H9 (cell line): ENCODE measurements around the gene SEMA5A. TPM values are rescaled to one million over a fixed set of nuclear protein-coding genes. Genes with fewer than 3 reads are reported as not detected.

Experiments
- DNase-seq: peaks from one replicate; pipeline ENCODE4 v3.0.0-alpha.2; 2017
- H2AFZ ChIP-seq: one replicate; pipeline ENCODE4 v1.6.1; 2013; ENCODE audit warnings: mild to moderate bottlenecking, low read length, control low read depth, moderate library complexity
- H2AK5ac ChIP-seq: 2 replicates; pipeline ENCODE4 v1.6.1; 2013; ENCODE audit warnings: low read length, control low read depth, mixed read lengths; ENCODE audit not compliant: insufficient read length
- H2BK120ac ChIP-seq: one replicate; pipeline ENCODE4 v1.6.1; 2013; ENCODE audit warnings: low read depth, mild to moderate bottlenecking, low read length, control low read depth, inconsistent platforms; ENCODE audit not compliant: poor library complexity, severe bottlenecking
- H2BK12ac ChIP-seq: 2 replicates; pipeline ENCODE4 v1.6.1; 2013; ENCODE audit warnings: low read length, control low read depth, mixed read lengths, low read depth; ENCODE audit not compliant: insufficient read length
- H2BK15ac ChIP-seq: 2 replicates; pipeline ENCODE4 v1.6.1; 2013; ENCODE audit warnings: low read depth, low read length, control low read depth
- H2BK20ac ChIP-seq: one replicate; pipeline ENCODE4 v1.6.1; 2013; ENCODE audit warnings: low read depth, mild to moderate bottlenecking, low read length, control low read depth, inconsistent platforms; ENCODE audit not compliant: poor library complexity, severe bottlenecking
- H2BK5ac ChIP-seq: 2 replicates; pipeline ENCODE4 v1.6.1; 2013; ENCODE audit warnings: low read length, control low read depth, mixed read lengths; ENCODE audit not compliant: insufficient read length
- H3K14ac ChIP-seq: 2 replicates; pipeline ENCODE4 v1.6.1; 2013; ENCODE audit warnings: low read length, control low read depth; ENCODE audit not compliant: insufficient read depth
- H3K18ac ChIP-seq: 2 replicates; pipeline ENCODE4 v1.6.1; 2013; ENCODE audit warnings: low read depth, mild to moderate bottlenecking, mixed read lengths, low read length, control low read depth; ENCODE audit not compliant: insufficient read length
- H3K23ac ChIP-seq: 2 replicates; pipeline ENCODE4 v1.6.1; 2013; ENCODE audit warnings: low read length, control low read depth, mixed read lengths, low read depth; ENCODE audit not compliant: insufficient read length
- H3K23me2 ChIP-seq: 2 replicates; pipeline ENCODE4 v1.6.1; 2013; ENCODE audit warnings: low read depth, mild to moderate bottlenecking, mixed read lengths, low read length, control low read depth; ENCODE audit not compliant: insufficient read length, poor library complexity, severe bottlenecking
- H3K27ac ChIP-seq: 2 replicates; pipeline ENCODE4 v1.5.1; 2013; ENCODE audit warnings: low read length, control low read depth, mixed read lengths, low read depth; ENCODE audit not compliant: insufficient read length
- H3K27me3 ChIP-seq: 2 replicates; pipeline ENCODE4 v1.6.1; 2013; ENCODE audit warnings: low read length, control low read depth, inconsistent platforms; ENCODE audit not compliant: insufficient read depth
- H3K4ac ChIP-seq: 2 replicates; pipeline ENCODE4 v1.6.1; 2013; ENCODE audit warnings: low read depth, mild to moderate bottlenecking, control low read depth, inconsistent platforms, low read length, moderate library complexity
- H3K4me1 ChIP-seq: 2 replicates; pipeline ENCODE4 v1.6.1; 2013; ENCODE audit warnings: low read length, control low read depth, inconsistent platforms; ENCODE audit not compliant: insufficient read depth
- H3K4me2 ChIP-seq: 2 replicates; pipeline ENCODE4 v1.6.1; 2013; ENCODE audit warnings: low read length, control low read depth, mixed read lengths; ENCODE audit not compliant: insufficient read length, insufficient read depth
- H3K56ac ChIP-seq: 2 replicates; pipeline ENCODE4 v1.6.1; 2013; ENCODE audit warnings: low read depth, mild to moderate bottlenecking, mixed read lengths, low read length, control low read depth; ENCODE audit not compliant: insufficient read length
- H3K79me1 ChIP-seq: 2 replicates; pipeline ENCODE4 v1.6.1; 2013; ENCODE audit warnings: low read depth, mild to moderate bottlenecking, moderate library complexity, low read length, control low read depth, inconsistent platforms; ENCODE audit not compliant: insufficient read depth, poor library complexity, severe bottlenecking
- H3K79me2 ChIP-seq: 2 replicates; pipeline ENCODE4 v1.6.1; 2013; ENCODE audit warnings: low read length, control low read depth, inconsistent platforms; ENCODE audit not compliant: insufficient read depth
- H3K9ac ChIP-seq: 2 replicates; pipeline ENCODE4 v1.6.1; 2013; ENCODE audit warnings: low read length, control low read depth, mixed read lengths; ENCODE audit not compliant: insufficient read length; ENCODE audit errors: extremely low read depth
- H3K9me3 ChIP-seq: one replicate; pipeline ENCODE4 v1.6.1; 2013; ENCODE audit warnings: low read depth, low read length, inconsistent platforms; ENCODE audit not compliant: control insufficient read depth
- H3T11ph ChIP-seq: one replicate; pipeline ENCODE4 v1.6.1; 2013; ENCODE audit warnings: mild to moderate bottlenecking, low read length, control low read depth, inconsistent platforms
- H4K20me1 ChIP-seq: one replicate; pipeline ENCODE4 v1.6.1; 2013; ENCODE audit not compliant: control insufficient read depth, insufficient read length, insufficient read depth
- H4K5ac ChIP-seq: 2 replicates; pipeline ENCODE4 v1.6.1; 2013; ENCODE audit warnings: low read depth, mild to moderate bottlenecking, mixed read lengths, low read length, control low read depth; ENCODE audit not compliant: insufficient read length
- H4K8ac ChIP-seq: replicated peaks from 2 replicates; pipeline ENCODE4 v1.6.1; 2013; ENCODE audit warnings: low read length, control low read depth, mixed read lengths, low read depth; ENCODE audit not compliant: insufficient read length
- H4K91ac ChIP-seq: 2 replicates; pipeline ENCODE4 v1.6.1; 2013; ENCODE audit warnings: low read depth, mild to moderate bottlenecking, moderate library complexity, mixed read lengths, low read length, control low read depth; ENCODE audit not compliant: insufficient read length
- H3K27ac Mint-ChIP-seq, 3 experiments: 2 replicates in 2 of 3; 3 replicates in 1 of 3; pipeline ENCODE4 v1.8.0; 2020 to 2021; ENCODE audit warnings: mixed read lengths in 3 of 3, mild to moderate bottlenecking in 1 of 3, moderate library complexity in 1 of 3
- H3K27me3 Mint-ChIP-seq: 2 replicates; pipeline ENCODE4 v1.8.0; 2021; ENCODE audit warnings: low read depth, mild to moderate bottlenecking, moderate library complexity, mixed read lengths
- H3K36me3 Mint-ChIP-seq, 3 experiments: 2 replicates in 2 of 3; 3 replicates in 1 of 3; pipeline ENCODE4 v1.8.0; 2020 to 2021; ENCODE audit warnings: low read depth in 3 of 3, mixed read lengths in 3 of 3; ENCODE audit not compliant: insufficient read depth in 1 of 3
- H3K4me1 Mint-ChIP-seq, 2 experiments: 2 replicates each; pipeline ENCODE4 v1.8.0; 2020; ENCODE audit warnings: mixed read lengths in 2 of 2
- H3K4me3 Mint-ChIP-seq, 2 experiments: 2 replicates in 1 of 2; 3 replicates in 1 of 2; pipeline ENCODE4 v1.8.0; 2020 to 2021; ENCODE audit warnings: mild to moderate bottlenecking in 2 of 2, mixed read lengths in 2 of 2, moderate library complexity in 1 of 2
- H3K9me3 Mint-ChIP-seq, 2 experiments: 2 replicates in 1 of 2; 3 replicates in 1 of 2; pipeline ENCODE4 v1.8.0; 2020; ENCODE audit warnings: mild to moderate bottlenecking in 2 of 2, mixed read lengths in 2 of 2, moderate library complexity in 1 of 2
- WGBS: extraction: QIAGEN DNeasy Blood & Tissue Kit; methylation state at CpG from one replicate; pipeline ENCODE4 v1.1.7; 2013; ENCODE audit warnings: missing lambda C conversion rate, low lambda C conversion rate, mixed read lengths; ENCODE audit not compliant: insufficient read length; ENCODE audit errors: extremely low coverage; 5-methylcytosine and 5-hydroxymethylcytosine counted together
- total RNA-seq: library from RNA; stranded (reverse); gene quantifications from 2 replicates; pipeline ENCODE4 v1.2.1, GENCODE V29; 2021
- TF ChIP-seq, protein P1 (sequence below): fragments of 200-600 bp; sonication (generic); conservative IDR thresholded peaks from 3 replicates; pipeline ENCODE4 v1.8.0; 2021; ENCODE audit warnings: antibody characterized with exemption, mild to moderate bottlenecking

SEMA5A gene
- total RNA-seq, 1 experiment from 2014 or later: 4.3 TPM

DNA sequence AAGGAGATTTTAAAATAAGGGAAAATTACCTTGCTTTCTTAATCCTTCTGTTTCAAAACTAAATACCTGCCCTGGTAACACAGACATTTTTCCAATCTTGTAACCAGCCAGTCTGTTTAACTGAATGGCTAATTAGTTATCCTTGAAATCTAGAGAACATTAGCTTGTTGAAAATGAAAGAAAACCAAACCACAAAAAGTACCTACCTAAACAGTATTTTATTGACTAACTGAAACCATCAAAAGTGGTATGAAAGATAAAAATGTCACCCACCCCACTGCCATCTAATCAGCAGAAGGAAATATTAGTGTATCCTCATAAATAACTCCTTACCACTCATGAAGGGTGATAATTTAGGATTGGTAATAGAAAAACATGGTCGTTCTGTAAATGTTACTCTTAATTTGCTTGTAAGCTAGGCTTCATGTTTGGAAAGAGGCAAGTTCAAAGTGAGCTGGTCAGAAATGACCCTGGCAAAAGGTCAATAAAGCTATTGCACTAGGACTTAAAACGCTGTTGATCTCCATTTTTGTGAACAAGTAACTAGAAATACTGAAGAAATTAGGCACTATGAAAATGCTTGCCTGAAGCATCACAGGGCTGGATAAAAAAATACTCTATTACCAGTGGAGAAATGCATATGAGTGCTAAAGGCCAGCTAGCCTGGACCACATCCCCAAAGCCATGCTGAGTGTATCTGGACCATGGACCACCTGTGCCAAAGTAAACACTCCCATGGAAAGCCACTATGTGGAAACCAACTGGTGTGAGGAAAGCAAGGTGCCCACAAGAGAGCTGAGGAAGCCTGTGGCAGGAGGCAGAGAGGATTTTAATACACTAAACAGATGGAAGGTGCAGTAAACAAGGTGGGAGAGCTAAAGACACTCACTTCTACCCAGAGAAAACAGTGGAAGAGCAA is 8.4 kb downstream of the SEMA5A start:
- H3K9me3 ChIP-seq: no peaks in the 10 kb centered on the region
- no peak overlapping the region for H3K27ac ChIP-seq
- H2BK20ac ChIP-seq: no peak overlapping the region
- no peak overlapping the region for H2BK15ac ChIP-seq
- no peaks in the 10 kb centered on the region for H3K79me1 ChIP-seq
- Mint-ChIP-seq H3K9me3 (no peaks in the 10 kb centered on the region), H3K27me3 (no peaks in the 10 kb centered on the region), H3K27ac (no peak overlapping the region), H3K36me3 (no peaks in the 10 kb centered on the region; a peak in 1 of 7 replicates), H3K4me3 (no peak overlapping the region), H3K4me1 (peaks cover 7 to 16% of the 10 kb centered on the region in 2 experiments)
- H3K4ac ChIP-seq: no peak overlapping the region
- H4K5ac ChIP-seq: no peak overlapping the region
- no peak overlapping the region for H3K14ac ChIP-seq
- no peaks in the 10 kb centered on the region for H4K20me1 ChIP-seq
- H3K18ac ChIP-seq: no peak overlapping the region
- no peak for DNase-seq
- H2BK12ac ChIP-seq: no peak overlapping the region
- no peak overlapping the region for H4K8ac ChIP-seq
- H4K91ac ChIP-seq: no peak overlapping the region
- H3K23ac ChIP-seq: no peak overlapping the region
- no peak overlapping the region for H3K56ac ChIP-seq
- H3K4me1 ChIP-seq: peaks cover 5% of the 10 kb centered on the region; the same call in 1 of the 2 replicates
- no CpG with 5 or more reads among the region's 2 CpGs for WGBS
- no peak overlapping the region for H3T11ph ChIP-seq
- no peak overlapping the region for H2AK5ac ChIP-seq
- H3K27me3 ChIP-seq: no peaks in the 10 kb centered on the region
- no peaks in the 10 kb centered on the region for H3K23me2 ChIP-seq
- H3K9ac ChIP-seq: no peak overlapping the region
- no peak overlapping the region for H2BK120ac ChIP-seq
- no peaks in the 10 kb centered on the region for H3K79me2 ChIP-seq
- no peak overlapping the region for H2BK5ac ChIP-seq
- TF ChIP-seq, protein P1, sequence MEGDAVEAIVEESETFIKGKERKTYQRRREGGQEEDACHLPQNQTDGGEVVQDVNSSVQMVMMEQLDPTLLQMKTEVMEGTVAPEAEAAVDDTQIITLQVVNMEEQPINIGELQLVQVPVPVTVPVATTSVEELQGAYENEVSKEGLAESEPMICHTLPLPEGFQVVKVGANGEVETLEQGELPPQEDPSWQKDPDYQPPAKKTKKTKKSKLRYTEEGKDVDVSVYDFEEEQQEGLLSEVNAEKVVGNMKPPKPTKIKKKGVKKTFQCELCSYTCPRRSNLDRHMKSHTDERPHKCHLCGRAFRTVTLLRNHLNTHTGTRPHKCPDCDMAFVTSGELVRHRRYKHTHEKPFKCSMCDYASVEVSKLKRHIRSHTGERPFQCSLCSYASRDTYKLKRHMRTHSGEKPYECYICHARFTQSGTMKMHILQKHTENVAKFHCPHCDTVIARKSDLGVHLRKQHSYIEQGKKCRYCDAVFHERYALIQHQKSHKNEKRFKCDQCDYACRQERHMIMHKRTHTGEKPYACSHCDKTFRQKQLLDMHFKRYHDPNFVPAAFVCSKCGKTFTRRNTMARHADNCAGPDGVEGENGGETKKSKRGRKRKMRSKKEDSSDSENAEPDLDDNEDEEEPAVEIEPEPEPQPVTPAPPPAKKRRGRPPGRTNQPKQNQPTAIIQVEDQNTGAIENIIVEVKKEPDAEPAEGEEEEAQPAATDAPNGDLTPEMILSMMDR: no peak
- H2AFZ ChIP-seq: no peak overlapping the region
- no peak overlapping the region for H3K4me2 ChIP-seq
